ENCODE results near the gene MYO3B.
A peak's percentile ranks its signal among the peaks of the same experiment; 100 is the strongest.

MYO3B gene

DNA sequence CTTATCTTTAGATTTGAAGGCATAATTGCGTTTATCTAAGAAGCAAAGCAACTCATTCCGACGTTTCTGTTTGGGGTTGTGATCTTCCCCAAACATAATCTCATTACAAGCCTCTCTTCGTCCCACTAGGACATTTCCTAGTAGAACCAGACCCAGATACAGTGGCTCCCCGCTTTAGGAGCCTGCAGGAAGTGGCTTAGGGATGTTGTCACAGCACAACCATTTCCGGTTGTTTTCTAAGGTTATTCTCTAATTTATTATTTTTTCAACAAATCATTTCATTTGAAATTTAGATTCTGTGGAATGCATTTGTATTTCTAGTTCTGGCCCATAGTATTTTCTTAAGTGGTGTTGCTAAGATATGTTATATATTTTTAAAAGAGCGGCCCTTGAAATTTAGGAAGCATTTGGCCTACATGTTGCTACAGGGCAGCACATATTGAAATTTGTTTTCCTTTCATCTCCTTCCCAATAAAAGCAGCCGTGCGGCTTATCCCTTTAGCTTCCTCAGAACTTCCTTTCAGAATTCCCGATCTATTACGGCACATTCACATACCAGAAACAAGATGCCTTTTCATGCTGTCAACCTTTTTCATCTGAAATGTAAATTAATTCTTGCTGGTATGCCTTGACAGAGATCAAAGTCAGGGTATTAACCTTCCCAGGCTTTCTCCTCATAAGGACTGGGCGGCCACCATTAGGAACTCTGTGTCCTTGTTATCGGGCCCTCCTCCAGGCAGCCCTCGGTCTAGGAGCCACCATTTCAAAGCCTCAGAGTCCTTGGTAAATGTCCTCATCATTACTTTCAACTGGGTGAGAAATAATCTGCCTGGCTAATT, 326.2 kb downstream of the MYO3B start:
- H3K27ac ChIP-seq: no peak overlapping the region
- DNase-seq (ENCODE audit: low read depth, low spot score): peak; percentile 24
- H3K9me3 ChIP-seq (ENCODE audit: low read depth, low read length): no peaks in the 10 kb centered on the region
- peak overlapping the region; percentile 53 for H3K4me3 ChIP-seq
- TF ChIP-seq FOXP2 (optimal IDR thresholded peaks at IDR 0.05; ENCODE audit: control extremely low read depth, extremely low read length, insufficient read depth): no peak
- no peak for TF ChIP-seq POLR2AphosphoS5 (IDR thresholded peaks at IDR 0.05; ENCODE audit: borderline replicate concordance, low read depth, low read length)
- no peak for TF ChIP-seq EZH2 (IDR thresholded peaks at IDR 0.05)
- H3K9ac ChIP-seq (ENCODE audit: insufficient read length): no peak overlapping the region
- no peaks in the 10 kb centered on the region for H3K36me3 ChIP-seq (ENCODE audit: insufficient read depth, low read length)

DNA sequence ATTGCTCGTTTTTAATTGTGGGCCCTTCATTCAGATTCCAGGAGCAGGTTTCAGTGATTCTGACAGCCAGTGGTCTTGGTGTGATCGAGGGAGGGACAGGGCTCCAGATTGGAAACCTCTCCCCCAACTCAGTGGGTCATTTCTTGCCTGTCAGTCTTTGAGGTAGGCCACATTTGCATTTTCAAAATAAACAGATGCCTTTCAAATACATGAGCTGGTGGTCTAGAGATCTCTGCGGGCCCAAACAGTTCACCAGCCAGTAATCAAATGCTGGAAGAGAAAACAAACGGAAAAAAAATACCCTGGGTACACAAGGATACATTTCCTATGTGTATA, 326.8 kb downstream of the MYO3B start:
- no peak for TF ChIP-seq FOXP2 (optimal IDR thresholded peaks at IDR 0.05; ENCODE audit: control extremely low read depth, extremely low read length, insufficient read depth)
- TF ChIP-seq POLR2AphosphoS5 (IDR thresholded peaks at IDR 0.05; ENCODE audit: borderline replicate concordance, low read depth, low read length): no peak
- TF ChIP-seq EZH2 (IDR thresholded peaks at IDR 0.05): no peak
- no peak overlapping the region for H3K9ac ChIP-seq (ENCODE audit: insufficient read length)
- H3K4me3 ChIP-seq: peak overlapping the region; percentile 53; the same call in 1 of the 2 replicates
- no peak for DNase-seq (ENCODE audit: low read depth, low spot score)
- H3K9me3 ChIP-seq (ENCODE audit: low read depth, low read length): no peaks in the 10 kb centered on the region
- H3K27ac ChIP-seq: no peak overlapping the region
- H3K36me3 ChIP-seq (ENCODE audit: insufficient read depth, low read length): no peaks in the 10 kb centered on the region

DNA sequence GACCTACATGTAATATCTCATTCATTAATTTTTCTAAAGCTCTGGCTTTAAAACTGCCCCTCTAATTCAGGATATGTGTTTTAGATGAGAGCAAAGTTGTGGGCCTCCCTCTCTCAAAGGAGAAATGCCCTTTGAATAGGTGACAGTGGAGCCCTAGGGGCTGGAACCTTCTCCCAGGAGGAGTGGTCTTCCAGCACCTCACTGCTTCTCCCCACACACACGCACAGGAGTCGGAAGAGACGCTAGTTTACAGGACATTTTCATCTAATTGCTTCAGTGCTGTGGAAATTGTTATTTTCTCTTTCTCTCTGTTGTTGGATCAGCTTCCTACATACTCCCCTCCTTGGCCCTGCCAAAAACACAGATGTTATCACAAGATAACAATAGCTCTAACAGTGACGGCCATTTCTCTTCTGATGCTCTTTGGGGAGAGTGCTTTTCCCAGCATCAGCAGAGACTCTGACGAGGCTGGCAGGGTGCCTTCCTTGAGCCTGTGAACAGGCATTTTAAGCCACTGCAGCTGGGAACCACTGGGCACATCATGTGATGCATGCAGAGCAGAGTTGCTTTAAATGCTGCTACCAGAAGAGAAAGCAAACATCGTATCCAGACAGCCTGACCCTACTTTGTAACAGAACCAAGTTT, 327.8 kb downstream of the MYO3B start:
- Histone ChIP-seq H3K9me3 (ENCODE audit: low read depth, low read length) (no peaks in the 10 kb centered on the region), H3K4me3 (no peak overlapping the region), H3K27ac (no peak overlapping the region), H3K36me3 (ENCODE audit: insufficient read depth, low read length) (no peaks in the 10 kb centered on the region), H3K9ac (ENCODE audit: insufficient read length) (no peak overlapping the region)
- no peak for DNase-seq (ENCODE audit: low read depth, low spot score)
- TF ChIP-seq EZH2 (IDR thresholded peaks at IDR 0.05): no peak
- no peak for TF ChIP-seq FOXP2 (optimal IDR thresholded peaks at IDR 0.05; ENCODE audit: control extremely low read depth, extremely low read length, insufficient read depth)
- TF ChIP-seq POLR2AphosphoS5 (IDR thresholded peaks at IDR 0.05; ENCODE audit: borderline replicate concordance, low read depth, low read length): no peak

DNA sequence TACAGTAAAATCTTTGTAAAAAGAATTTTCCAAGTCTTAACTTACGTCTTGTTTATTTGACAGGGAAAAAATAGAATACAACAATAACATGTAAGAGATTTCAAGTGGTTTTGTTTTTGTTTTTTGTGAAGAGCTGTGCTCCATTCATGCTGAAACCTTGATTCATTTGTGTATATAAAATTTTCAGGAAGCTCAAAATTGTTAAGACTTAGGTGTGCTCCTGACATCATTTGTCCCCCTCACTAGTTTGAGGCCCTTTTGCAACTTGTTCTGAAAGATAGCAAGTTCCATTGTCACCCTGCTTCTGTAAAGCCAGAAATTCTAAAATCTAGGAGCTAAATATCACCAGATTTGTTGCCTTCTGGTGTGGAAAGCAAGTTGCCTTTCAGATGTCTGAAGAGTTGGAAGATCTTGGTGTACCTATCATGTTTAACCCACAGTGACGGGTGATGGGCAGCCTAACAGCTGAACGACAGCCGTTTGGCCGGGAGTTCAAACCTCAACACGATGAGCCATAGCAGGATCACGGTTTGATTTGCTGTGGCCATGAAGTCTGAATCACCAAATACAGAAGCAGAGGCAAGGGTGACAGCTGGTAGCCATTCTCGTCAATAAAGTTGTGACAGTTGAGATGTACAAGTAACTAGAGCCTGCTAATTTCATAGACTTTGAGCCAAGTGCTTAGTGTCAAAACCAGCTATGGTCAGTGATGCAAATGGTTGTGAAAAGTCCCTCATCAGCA, 331.7 kb downstream of the MYO3B start:
- Histone ChIP-seq H3K4me3 (no peak overlapping the region), H3K9ac (ENCODE audit: insufficient read length) (no peak overlapping the region), H3K36me3 (ENCODE audit: insufficient read depth, low read length) (no peaks in the 10 kb centered on the region), H3K27ac (no peak overlapping the region), H3K9me3 (ENCODE audit: low read depth, low read length) (no peaks in the 10 kb centered on the region)
- no peak for DNase-seq (ENCODE audit: low read depth, low spot score)
- TF ChIP-seq FOXP2 (optimal IDR thresholded peaks at IDR 0.05; ENCODE audit: control extremely low read depth, extremely low read length, insufficient read depth) (no peak), POLR2AphosphoS5 (IDR thresholded peaks at IDR 0.05; ENCODE audit: borderline replicate concordance, low read depth, low read length) (no peak), EZH2 (IDR thresholded peaks at IDR 0.05) (no peak)

DNA sequence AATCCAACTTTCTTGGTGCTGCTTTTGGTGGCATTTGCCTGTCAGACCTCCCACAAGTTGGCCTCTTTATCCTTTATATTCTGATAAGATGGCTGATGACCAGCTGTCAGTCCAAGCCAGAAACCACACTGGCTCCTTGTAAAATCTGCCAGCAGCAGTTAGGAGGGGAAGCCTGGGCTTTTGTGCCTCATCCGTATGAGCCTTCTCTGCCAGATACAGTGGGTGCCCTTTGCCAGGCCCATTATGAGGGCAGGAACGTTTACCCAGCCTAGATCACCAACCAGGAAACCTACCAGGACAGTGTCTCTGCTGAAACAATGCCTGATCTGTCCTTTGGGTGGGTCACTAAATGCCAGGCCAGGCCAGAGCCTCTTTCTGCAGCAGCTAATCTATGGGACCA, 334.3 kb downstream of the MYO3B start:
- Histone ChIP-seq H3K4me3 (no peak overlapping the region), H3K27ac (no peak overlapping the region), H3K36me3 (ENCODE audit: insufficient read depth, low read length) (no peaks in the 10 kb centered on the region), H3K9ac (ENCODE audit: insufficient read length) (no peak overlapping the region), H3K9me3 (ENCODE audit: low read depth, low read length) (no peaks in the 10 kb centered on the region)
- no peak for TF ChIP-seq POLR2AphosphoS5 (IDR thresholded peaks at IDR 0.05; ENCODE audit: borderline replicate concordance, low read depth, low read length)
- TF ChIP-seq EZH2 (IDR thresholded peaks at IDR 0.05): no peak
- no peak for TF ChIP-seq FOXP2 (optimal IDR thresholded peaks at IDR 0.05; ENCODE audit: control extremely low read depth, extremely low read length, insufficient read depth)
- DNase-seq (ENCODE audit: low read depth, low spot score): no peak

DNA sequence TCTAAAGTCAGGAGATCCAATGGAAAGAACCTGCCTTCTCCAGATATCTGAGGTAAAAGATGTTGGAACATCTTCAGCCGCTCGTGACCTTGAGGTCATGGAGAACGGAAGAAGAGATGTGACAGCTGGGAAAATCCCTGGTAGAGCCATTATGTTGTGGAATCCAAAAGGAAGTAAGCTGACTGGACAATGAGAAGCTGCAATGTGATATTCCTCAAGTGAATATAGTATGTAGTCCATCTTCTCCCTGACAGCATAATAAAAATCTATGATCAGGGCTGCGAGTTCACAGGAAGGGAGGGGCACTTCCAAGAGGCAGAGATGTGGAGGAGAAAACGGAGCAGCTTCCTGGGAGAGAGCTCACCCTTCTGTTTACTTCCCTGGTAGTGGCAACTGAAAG, 336.2 kb downstream of the MYO3B start:
- no peak overlapping the region for H3K27ac ChIP-seq
- H3K9ac ChIP-seq (ENCODE audit: insufficient read length): no peak overlapping the region
- no peaks in the 10 kb centered on the region for H3K36me3 ChIP-seq (ENCODE audit: insufficient read depth, low read length)
- H3K4me3 ChIP-seq: no peak overlapping the region
- TF ChIP-seq FOXP2 (optimal IDR thresholded peaks at IDR 0.05; ENCODE audit: control extremely low read depth, extremely low read length, insufficient read depth): no peak
- no peak for TF ChIP-seq POLR2AphosphoS5 (IDR thresholded peaks at IDR 0.05; ENCODE audit: borderline replicate concordance, low read depth, low read length)
- TF ChIP-seq EZH2 (IDR thresholded peaks at IDR 0.05): no peak
- H3K9me3 ChIP-seq (ENCODE audit: low read depth, low read length): no peaks in the 10 kb centered on the region
- no peak for DNase-seq (ENCODE audit: low read depth, low spot score)

DNA sequence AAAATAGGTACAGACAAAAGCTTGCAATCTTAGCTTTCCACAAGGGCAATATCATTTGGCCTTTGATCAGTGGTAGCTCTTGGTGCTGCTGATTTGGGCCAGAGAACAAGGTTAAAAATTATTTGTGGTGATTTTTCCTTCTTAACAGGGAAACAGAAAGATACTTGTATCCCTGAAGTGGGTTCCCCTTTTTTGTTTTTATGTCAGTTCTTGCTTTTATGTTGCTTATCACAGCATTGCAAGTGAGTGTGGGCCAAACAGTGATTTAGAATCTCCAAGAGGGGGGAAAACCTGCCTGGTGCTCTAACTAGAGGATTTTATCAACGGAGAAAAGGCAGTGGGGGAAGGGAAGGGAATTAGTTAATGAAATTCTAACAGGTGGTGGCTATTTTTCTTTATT, 339.6 kb downstream of the MYO3B start:
- Histone ChIP-seq H3K9ac (ENCODE audit: insufficient read length) (no peak overlapping the region), H3K9me3 (ENCODE audit: low read depth, low read length) (no peaks in the 10 kb centered on the region), H3K27ac (no peak overlapping the region), H3K4me3 (no peak overlapping the region), H3K36me3 (ENCODE audit: insufficient read depth, low read length) (no peaks in the 10 kb centered on the region)
- no peak for DNase-seq (ENCODE audit: low read depth, low spot score)
- no peak for TF ChIP-seq POLR2AphosphoS5 (IDR thresholded peaks at IDR 0.05; ENCODE audit: borderline replicate concordance, low read depth, low read length)
- no peak for TF ChIP-seq FOXP2 (optimal IDR thresholded peaks at IDR 0.05; ENCODE audit: control extremely low read depth, extremely low read length, insufficient read depth)
- no peak for TF ChIP-seq EZH2 (IDR thresholded peaks at IDR 0.05)

DNA sequence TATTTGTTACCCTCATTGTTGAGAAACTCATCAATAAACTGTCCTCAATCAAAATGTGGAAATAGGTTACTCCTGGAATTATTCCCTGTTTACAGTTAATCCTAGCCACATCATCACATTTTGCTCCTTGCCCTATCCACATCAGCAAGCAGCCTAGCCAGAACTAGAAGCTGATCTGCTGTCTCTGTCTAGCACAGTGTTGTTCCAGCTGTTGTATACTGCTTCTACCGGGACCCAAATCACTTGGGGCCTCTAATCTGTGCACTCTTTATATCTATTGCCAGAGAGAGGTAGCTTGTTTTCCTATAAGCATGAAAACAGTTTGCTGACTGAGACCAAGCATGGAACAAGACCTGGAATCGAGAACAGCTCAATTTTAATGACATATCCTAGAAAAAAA, 341.0 kb downstream of the MYO3B start:
- H3K4me3 ChIP-seq: no peak overlapping the region
- no peak for TF ChIP-seq POLR2AphosphoS5 (IDR thresholded peaks at IDR 0.05; ENCODE audit: borderline replicate concordance, low read depth, low read length)
- no peak for TF ChIP-seq FOXP2 (optimal IDR thresholded peaks at IDR 0.05; ENCODE audit: control extremely low read depth, extremely low read length, insufficient read depth)
- TF ChIP-seq EZH2 (IDR thresholded peaks at IDR 0.05): no peak
- no peaks in the 10 kb centered on the region for H3K36me3 ChIP-seq (ENCODE audit: insufficient read depth, low read length)
- no peak overlapping the region for H3K9ac ChIP-seq (ENCODE audit: insufficient read length)
- no peaks in the 10 kb centered on the region for H3K9me3 ChIP-seq (ENCODE audit: low read depth, low read length)
- DNase-seq (ENCODE audit: low read depth, low spot score): no peak
- H3K27ac ChIP-seq: no peak overlapping the region
